Stomach (tissue), 4 donors: ENCODE measurements around the gene THAP7.

Source experiments
- CTCF ChIP-seq, 7 experiments: fragments of 450-650 bp in 4 of 7; fragments of 200-600 bp in 3 of 7; sonication (generic) in 3 of 7; IDR thresholded peaks; one replicate each; pipeline ENCODE4 v1.5.1; 2016 to 2019; ENCODE audit warnings: antibody characterized with exemption in 7 of 7, control low read depth in 2 of 7, mild to moderate bottlenecking in 1 of 7
- EP300 ChIP-seq: sonication (generic); formaldehyde crosslinking; IDR thresholded peaks from one replicate; pipeline ENCODE4 v1.6.1; 2017; ENCODE audit warnings: antibody characterized with exemption

GRCh38 chr22:21047035-21047661 is 45.2 kb upstream of the THAP7 start:
- TF ChIP-seq EP300 (no peak), CTCF (IDR thresholded peaks at IDR 0.05) (no peak)
